Endothelial cell of umbilical vein (primary cell): ENCODE data around the gene UBE2E1. TPM values are rescaled to one million over a fixed set of nuclear protein-coding genes. Genes with fewer than 3 reads are reported as not detected.

Experiments
- BruUV-seq: library from RNA; stranded (reverse); fragments of 400-500 nt; replicated peaks from 2 replicates; lab custom pipeline; 2021; lab: Mats Ljungman, UMichigan
- CTCF ChIA-PET: fragments of 300-600, 350-600 bp; sonication (Branson Sonifier 250); formaldehyde crosslinking; loops from one replicate; lab custom pipeline; 2021; ENCODE audit warnings: antibody characterized with exemption, inconsistent platforms; lab: Charles Lee
- POLR2A ChIA-PET: fragments of 300-600, 350-600 bp; sonication (Branson Sonifier 250); formaldehyde crosslinking; loops from one replicate; lab custom pipeline; 2021; ENCODE audit warnings: antibody characterized with exemption, inconsistent platforms; lab: Charles Lee
- DNase-seq: peaks from one replicate; pipeline ENCODE4 v3.0.0-alpha.2; 2011; ENCODE audit warnings: low read depth, low spot score
- FAIRE-seq: peaks from 2 replicates; lab custom pipeline; 2011; peaks lifted over from hg19 to GRCh38; lab: Jason Lieb, UNC
- H2AFZ ChIP-seq: 2 replicates; pipeline ENCODE4 v1.6.0; 2012; ENCODE audit warnings: low read depth, low read length, control low read depth, inconsistent platforms
- H3K27ac ChIP-seq: 2 replicates; pipeline ENCODE4 v1.5.1; 2011; ENCODE audit warnings: low read depth, mild to moderate bottlenecking, control low read depth, low read length, moderate library complexity; ENCODE audit not compliant: insufficient read depth
- H3K27me3 ChIP-seq, 2 experiments: 2 replicates each; pipeline versions ENCODE4 v1.6.0 to v1.6.1; 2011; ENCODE audit warnings: low read length in 2 of 2, mixed read lengths in 1 of 2; ENCODE audit not compliant: control insufficient read depth in 2 of 2, insufficient read depth in 2 of 2
- H3K36me3 ChIP-seq, 2 experiments: 2 replicates in 1 of 2; 3 replicates in 1 of 2; pipeline ENCODE4 v1.5.1; 2011; ENCODE audit warnings: low read length in 2 of 2, mild to moderate bottlenecking in 1 of 2, moderate library complexity in 1 of 2; ENCODE audit not compliant: control insufficient read depth in 2 of 2, insufficient read depth in 2 of 2; ENCODE audit errors: extremely low read depth in 1 of 2
- H3K4me1 ChIP-seq: 3 replicates; pipeline ENCODE4 v1.5.1; 2011; ENCODE audit warnings: mild to moderate bottlenecking, low read length; ENCODE audit not compliant: control insufficient read depth, insufficient read depth; ENCODE audit errors: extremely low read depth
- H3K4me2 ChIP-seq: 2 replicates; pipeline ENCODE4 v1.6.1; 2011; ENCODE audit warnings: low read length, control low read depth, mixed read lengths; ENCODE audit not compliant: insufficient read depth
- H3K4me3 ChIP-seq, 3 experiments: fragments of 200-600 bp in 1 of 3; sonication (generic), shearing (Covaris generic) in 1 of 3; replicated peaks in 1 of 3; 2 replicates each; pipeline ENCODE4 v1.5.1; 2011 to 2016; ENCODE audit warnings: control low read depth in 3 of 3, low read length in 3 of 3, mild to moderate bottlenecking in 2 of 3, inconsistent platforms in 1 of 3, low read depth in 1 of 3, moderate library complexity in 1 of 3; ENCODE audit not compliant: insufficient read depth in 1 of 3
- H3K79me2 ChIP-seq: 2 replicates; pipeline ENCODE4 v1.6.0; 2012; ENCODE audit warnings: low read length, inconsistent platforms; ENCODE audit not compliant: control insufficient read depth, insufficient read depth
- H3K9ac ChIP-seq: replicated peaks from 2 replicates; pipeline ENCODE3; 2011; ENCODE audit warnings: low read length, control low read depth; ENCODE audit not compliant: insufficient read depth; ENCODE audit errors: extremely low read depth
- H3K9me1 ChIP-seq: replicated peaks from 3 replicates; pipeline ENCODE4 v1.6.0; 2011; ENCODE audit warnings: mild to moderate bottlenecking, low read length; ENCODE audit not compliant: control insufficient read depth, insufficient read depth; ENCODE audit errors: extremely low read depth
- H3K9me3 ChIP-seq: replicated peaks from 2 replicates; pipeline ENCODE4 v1.5.1; 2012; ENCODE audit warnings: low read length, inconsistent platforms; ENCODE audit not compliant: control insufficient read depth, insufficient read depth
- H4K20me1 ChIP-seq: replicated peaks from 2 replicates; pipeline ENCODE3; 2011; ENCODE audit warnings: mild to moderate bottlenecking, low read length; ENCODE audit not compliant: control insufficient read depth, insufficient read depth; ENCODE audit errors: extremely low read depth
- EZH2 ChIP-seq: IDR thresholded peaks from 2 replicates; pipeline ENCODE4 v1.6.1; 2012; ENCODE audit warnings: borderline replicate concordance, low read depth, mild to moderate bottlenecking, moderate library complexity, low read length, inconsistent platforms; ENCODE audit not compliant: severe bottlenecking
- FOS ChIP-seq: IDR thresholded peaks from 2 replicates; pipeline ENCODE4 v1.6.1; 2011; ENCODE audit warnings: mild to moderate bottlenecking, low read length, moderate library complexity, borderline replicate concordance; ENCODE audit not compliant: insufficient read depth
- GATA2 ChIP-seq: IDR thresholded peaks from 2 replicates; pipeline ENCODE4 v1.7.0; 2011; ENCODE audit warnings: low read depth, mild to moderate bottlenecking, moderate library complexity, mixed read lengths, low read length; ENCODE audit not compliant: insufficient read length, insufficient read depth
- JUN ChIP-seq: IDR thresholded peaks from 2 replicates; pipeline ENCODE4 v1.6.1; 2011; ENCODE audit warnings: borderline replicate concordance, low read depth; ENCODE audit not compliant: insufficient read length, insufficient read depth
- MYC ChIP-seq: IDR thresholded peaks from one replicate; pipeline ENCODE4 v1.6.1; 2011; ENCODE audit warnings: mild to moderate bottlenecking, low read depth, low read length
- POLR2A ChIP-seq: IDR thresholded peaks from 2 replicates; pipeline ENCODE4 v1.6.1; 2012; ENCODE audit warnings: low read depth, mild to moderate bottlenecking, control low read depth, low read length
- POLR2AphosphoS5 ChIP-seq: IDR thresholded peaks from 2 replicates; pipeline ENCODE4 v1.6.1; 2012; ENCODE audit warnings: low read depth, mild to moderate bottlenecking, control low read depth, low read length, moderate library complexity; ENCODE audit not compliant: insufficient read depth
- dilution Hi-C: fragments of 300-500 bp; cut with MboI; formaldehyde crosslinking; loops from one replicate; pipeline ENCODE4 v1.15.0; 2019; ENCODE audit warnings: low sequenced_read_pairs; ENCODE audit not compliant: extremely low pct_ligation_motif_present
- intact Hi-C: fragments of 100-400 bp; cut with micrococcal nuclease; formaldehyde crosslinking; loops from one replicate; pipeline ENCODE4 v1.10.0; 2022
- polyA plus RNA-seq, 4 experiments: library from polyadenylated mRNA; depleted of rRNA in 3 of 4; stranded (reverse) in 3 of 4; unstranded in 1 of 4; fragments of >200 nt; gene quantifications; 2 replicates each; pipeline versions ENCODE4 v1.2.1 to v1.2.3, GENCODE V29; 2011 to 2012; ENCODE audit warnings: missing spikeins in 1 of 4
- total RNA-seq: library from RNA; stranded (reverse); gene quantifications from 2 replicates; pipeline ENCODE4 v1.2.3, GENCODE V29; 2021
- TF ChIP-seq, protein P1 (sequence below): IDR thresholded peaks from 2 replicates; pipeline ENCODE4 v1.6.1; 2011; ENCODE audit not compliant: insufficient read depth, insufficient read length
- TF ChIP-seq, protein P2 (sequence below), 2 donors: IDR thresholded peaks; 1 replicate in 1 of 2; 2 replicates in 1 of 2; pipeline ENCODE4 v1.5.1; 2011; ENCODE audit warnings: low read length in 2 of 2, mild to moderate bottlenecking in 2 of 2, moderate library complexity in 2 of 2, control low read depth in 1 of 2, inconsistent platforms in 1 of 2, low read depth in 1 of 2; ENCODE audit not compliant: insufficient read depth in 1 of 2; ENCODE audit errors: extremely low read depth in 1 of 2

UBE2E1 gene
- total and polyA plus RNA-seq, 2 donors (not counting 3 experiments of a cell fraction or from before 2014, with no cell fraction given): 72.7 to 114 TPM

DNA sequence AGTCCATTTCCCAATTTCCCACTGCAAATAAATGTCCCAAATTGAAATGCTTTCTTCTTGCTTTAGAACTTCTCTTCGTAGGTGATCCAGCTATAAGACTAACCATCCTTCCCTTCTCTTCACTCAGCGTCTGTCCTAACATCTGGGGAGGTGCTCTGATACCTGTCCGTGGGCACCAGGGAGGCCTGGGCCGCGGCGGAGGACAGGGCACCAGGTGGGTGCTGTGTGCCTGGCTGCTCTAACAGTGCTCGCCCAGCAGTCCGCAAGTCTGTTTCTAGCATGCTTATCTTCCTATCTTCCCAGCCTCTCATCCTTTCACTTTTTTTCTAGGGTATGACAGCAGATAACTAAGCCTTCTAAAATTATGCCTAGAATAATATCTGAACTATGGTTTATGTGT, 73.7 kb downstream of the UBE2E1 start:
- intact Hi-C loops: loop anchor here (5.0 kb wide), 3 partner anchors 137 to 697 kb away; partner anchors contain the start of gene UBE2E2
- Histone ChIP-seq H3K79me2 (peaks cover 29% of the 10 kb centered on the region), H3K27me3 (no peaks in the 10 kb centered on the region), H4K20me1 (peaks cover 8% of the 10 kb centered on the region), H3K4me1 (peaks cover 36% of the 10 kb centered on the region), H3K27ac (no peak overlapping the region), H3K36me3 (peaks cover 0 to 2% of the 10 kb centered on the region in 2 experiments), H3K9me1 (no peaks in the 10 kb centered on the region), H2AFZ (no peak overlapping the region), H3K9me3 (no peaks in the 10 kb centered on the region), H3K4me3 (no peak overlapping the region), H3K9ac (no peak overlapping the region), H3K4me2 (no peak overlapping the region)
- TF ChIP-seq JUN (no peak), POLR2AphosphoS5 (no peak), FOS (no peak), MYC (no peak), GATA2 (no peak), EZH2 (no peak), POLR2A (no peak)
- TF ChIP-seq, protein P1, sequence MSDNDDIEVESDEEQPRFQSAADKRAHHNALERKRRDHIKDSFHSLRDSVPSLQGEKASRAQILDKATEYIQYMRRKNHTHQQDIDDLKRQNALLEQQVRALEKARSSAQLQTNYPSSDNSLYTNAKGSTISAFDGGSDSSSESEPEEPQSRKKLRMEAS: no peak
- TF ChIP-seq, protein P2, sequence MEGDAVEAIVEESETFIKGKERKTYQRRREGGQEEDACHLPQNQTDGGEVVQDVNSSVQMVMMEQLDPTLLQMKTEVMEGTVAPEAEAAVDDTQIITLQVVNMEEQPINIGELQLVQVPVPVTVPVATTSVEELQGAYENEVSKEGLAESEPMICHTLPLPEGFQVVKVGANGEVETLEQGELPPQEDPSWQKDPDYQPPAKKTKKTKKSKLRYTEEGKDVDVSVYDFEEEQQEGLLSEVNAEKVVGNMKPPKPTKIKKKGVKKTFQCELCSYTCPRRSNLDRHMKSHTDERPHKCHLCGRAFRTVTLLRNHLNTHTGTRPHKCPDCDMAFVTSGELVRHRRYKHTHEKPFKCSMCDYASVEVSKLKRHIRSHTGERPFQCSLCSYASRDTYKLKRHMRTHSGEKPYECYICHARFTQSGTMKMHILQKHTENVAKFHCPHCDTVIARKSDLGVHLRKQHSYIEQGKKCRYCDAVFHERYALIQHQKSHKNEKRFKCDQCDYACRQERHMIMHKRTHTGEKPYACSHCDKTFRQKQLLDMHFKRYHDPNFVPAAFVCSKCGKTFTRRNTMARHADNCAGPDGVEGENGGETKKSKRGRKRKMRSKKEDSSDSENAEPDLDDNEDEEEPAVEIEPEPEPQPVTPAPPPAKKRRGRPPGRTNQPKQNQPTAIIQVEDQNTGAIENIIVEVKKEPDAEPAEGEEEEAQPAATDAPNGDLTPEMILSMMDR (IDR thresholded peaks at IDR 0.05; ENCODE audit: extremely low read depth in 1 of 2, insufficient read depth in 1 of 2, low read depth in 1 of 2, low read length in 2 of 2): no peak
- no peak for DNase-seq
- dilution Hi-C loops: no loop called here
- FAIRE-seq: no peak
- BruUV-seq: no TSS peak
- ChIA-PET CTCF (interaction anchor here (2.8 to 5.6 kb wide), 2 partner anchors 9 to 45 kb away, joined by 7 to 29 read pairs; no protein-coding TSS in a partner anchor), POLR2A (no interaction called here)
